GM21619 (cell line): Measurements from ENCODE around the gene IDH3B.

ENCODE experiments used
- ATAC-seq: cut with Tn5 transposase; IDR thresholded peaks from one replicate; pipeline ENCODE4 v1.9.1; 2021; ENCODE audit not compliant: unreplicated experiment

IDH3B gene

GRCh38 chr20:2658414-2659354 lies 5.3 kb downstream of the IDH3B start:
- no peak for ATAC-seq

DNA sequence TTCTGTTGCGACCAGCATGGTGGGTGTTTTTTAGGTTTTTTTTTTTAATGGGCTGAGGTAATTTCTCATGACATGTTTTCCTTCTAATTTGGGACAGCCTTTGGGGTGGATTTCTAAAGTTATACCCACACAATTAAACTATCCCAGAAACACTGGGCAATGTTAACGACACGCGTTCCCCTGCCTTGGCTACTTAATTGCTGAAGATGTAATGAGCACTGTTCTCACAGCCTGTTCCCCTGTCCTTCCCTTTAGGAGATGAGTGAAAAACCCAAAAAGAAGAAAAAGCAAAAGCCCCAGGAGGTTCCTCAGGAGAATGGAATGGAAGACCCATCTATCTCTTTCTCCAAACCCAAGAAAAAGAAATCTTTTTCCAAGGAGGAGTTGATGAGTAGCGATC lies 6.3 kb downstream of the IDH3B start:
- no peak for ATAC-seq

DNA sequence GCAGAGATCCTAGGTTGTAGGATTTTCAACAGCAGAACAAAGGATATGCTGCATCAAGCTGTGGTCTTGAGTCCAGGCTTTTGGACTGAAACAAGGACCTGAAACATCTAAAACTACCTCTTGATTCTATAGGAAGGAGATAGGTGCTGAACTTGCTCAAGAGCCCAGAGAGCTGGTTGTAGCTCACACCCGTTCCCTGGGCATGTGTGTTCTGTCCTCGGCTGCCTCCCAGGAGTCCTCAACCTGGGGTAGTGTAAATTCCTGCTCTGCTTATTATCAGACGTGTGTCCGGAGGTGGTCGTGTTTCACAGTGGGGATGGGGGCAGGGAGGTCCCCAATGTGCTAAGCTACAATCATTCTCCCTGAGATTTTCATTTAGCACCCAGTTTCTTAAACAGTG lies 6.8 kb downstream of the IDH3B start:
- no peak for ATAC-seq

DNA sequence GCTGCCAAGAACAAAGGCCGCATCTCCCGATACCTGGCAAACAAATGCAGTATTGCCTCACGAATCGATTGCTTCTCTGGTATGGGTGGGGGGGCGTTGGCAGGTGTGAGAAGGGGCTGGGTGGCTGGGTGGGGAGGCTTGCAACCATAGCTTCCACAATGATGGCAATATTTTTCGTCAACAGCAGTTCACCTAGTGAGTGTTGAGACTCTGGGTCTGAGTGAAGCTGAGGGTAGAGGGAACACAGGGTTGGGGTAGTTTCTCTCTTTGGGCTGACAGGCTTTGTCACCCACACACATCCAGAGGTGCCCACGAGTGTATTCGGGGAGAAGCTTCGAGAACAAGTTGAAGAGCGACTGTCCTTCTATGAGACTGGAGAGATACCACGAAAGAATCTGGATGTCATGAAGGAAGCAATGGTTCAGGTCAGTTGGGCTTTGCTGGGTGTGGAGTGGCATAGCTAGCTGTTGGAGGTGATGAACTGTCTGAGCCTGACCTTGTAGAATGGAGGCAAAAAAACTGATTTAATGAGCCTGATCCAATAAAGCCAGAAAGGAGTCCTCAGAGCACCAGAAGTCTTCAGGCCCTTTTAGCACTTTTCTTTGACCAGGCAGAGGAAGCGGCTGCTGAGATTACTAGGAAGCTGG lies 7.4 kb downstream of the IDH3B start:
- no peak for ATAC-seq

- ATAC-seq = no peak
These were observed 8.5 kb downstream of the IDH3B start for GRCh38 chr20:2655331-2656116.

DNA sequence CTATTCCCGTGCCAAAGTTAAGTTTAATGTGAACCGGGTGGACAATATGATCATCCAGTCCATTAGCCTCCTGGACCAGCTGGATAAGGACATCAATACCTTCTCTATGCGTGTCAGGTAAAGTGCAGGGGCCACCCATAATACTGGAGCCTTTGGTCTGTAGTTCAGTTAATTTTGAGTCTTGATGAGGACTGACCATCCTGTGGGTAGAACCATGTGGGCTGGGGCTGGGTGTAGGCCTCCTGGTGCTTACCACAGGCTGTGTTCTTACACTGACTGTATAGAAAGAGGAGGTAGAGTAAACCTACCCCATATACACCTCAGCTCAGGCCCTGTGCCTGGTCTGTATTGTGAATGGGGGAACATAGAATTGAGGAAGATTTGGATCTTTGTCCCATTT lies 9.2 kb downstream of the IDH3B start:
- ATAC-seq = no peak

- no peak for ATAC-seq
These were observed 9.6 kb downstream of the IDH3B start for GRCh38 chr20:2654384-2654822.

DNA sequence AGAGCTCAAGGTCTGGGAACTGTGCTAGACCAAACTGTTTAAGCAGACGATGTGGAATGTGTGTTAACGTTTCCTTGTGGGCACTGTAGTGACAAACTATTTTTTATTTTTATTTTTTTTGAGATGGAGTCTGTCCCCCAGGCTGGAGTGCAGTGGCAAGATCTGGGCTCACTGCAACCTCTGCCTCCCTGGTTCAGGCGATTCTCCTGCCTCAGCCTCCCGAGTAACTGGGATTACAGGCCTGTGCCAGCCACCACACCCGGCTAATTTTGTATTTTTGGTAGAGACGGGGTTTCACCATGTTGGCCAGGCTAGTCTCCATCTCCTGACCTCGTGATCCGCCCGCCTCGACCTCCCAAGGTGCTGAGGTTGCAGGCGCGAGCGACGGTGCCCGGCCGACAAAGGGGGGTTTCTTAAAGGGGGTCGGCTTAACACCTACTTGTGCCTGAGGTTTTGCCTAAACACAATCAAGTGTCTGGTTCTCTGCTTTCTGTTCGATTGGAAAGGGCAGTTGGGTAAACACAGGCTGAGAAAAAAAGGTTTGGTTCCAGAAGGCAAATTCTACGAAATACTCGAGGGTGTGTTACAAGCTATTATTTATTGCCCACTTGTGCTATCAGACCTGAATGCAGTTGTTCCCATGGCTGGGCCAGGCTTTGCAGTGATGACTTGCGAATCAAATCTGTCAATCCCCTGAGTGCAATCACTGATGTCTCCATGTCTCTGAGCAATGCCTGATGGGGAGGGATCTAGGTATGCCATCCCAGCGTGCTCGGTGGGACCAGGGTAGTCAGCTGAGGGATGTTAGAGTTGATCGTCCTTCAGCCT lies 10.2 kb downstream of the IDH3B start:
- no peak for ATAC-seq

DNA sequence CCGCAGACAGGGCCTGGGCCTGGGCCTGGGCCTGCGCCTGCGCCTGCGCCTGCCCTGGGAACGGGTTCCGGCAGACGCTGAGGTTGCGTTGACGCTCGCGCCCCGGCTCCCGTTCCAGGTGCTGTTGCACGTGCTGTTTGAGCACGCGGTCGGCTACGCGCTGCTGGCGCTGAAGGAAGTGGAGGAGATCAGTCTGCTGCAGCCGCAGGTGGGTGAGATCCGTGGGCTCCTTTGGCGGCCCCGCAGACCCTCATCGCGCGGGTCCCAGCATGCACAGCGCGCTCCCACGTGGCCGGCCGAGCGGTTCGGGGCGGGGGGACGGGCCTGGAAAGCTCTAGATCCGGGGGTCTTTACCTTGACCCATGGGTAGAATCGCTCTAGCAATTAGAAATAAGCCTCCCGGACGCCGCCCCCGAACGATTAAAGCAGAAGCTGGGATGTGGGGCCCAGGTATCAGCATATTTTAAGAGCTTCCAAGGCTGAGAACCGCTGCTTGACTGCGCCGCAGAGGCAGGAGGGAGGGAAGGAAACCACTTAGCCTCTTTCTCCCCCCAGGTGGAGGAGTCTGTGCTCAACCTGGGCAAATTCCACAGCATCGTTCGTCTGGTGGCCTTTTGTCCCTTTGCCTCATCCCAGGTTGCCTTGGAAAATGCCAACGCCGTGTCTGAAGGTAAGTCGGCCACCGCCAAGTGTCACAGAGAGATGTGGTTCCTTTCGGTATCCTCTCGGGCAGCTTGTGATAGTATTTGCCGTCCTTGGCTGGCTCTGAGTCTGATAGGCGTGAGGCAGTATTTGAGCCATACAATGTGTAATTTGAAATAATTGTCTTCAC lies 11.1 kb downstream of the IDH3B start:
- ATAC-seq = peak; percentile 41

- ATAC-seq = peak; percentile 83
These were observed 12.0 kb downstream of the IDH3B start, which contains the start of gene NOP56 for GRCh38 chr20:2651772-2652723. Gene NOP56 (plus strand): TSS chr20:2652632. CDS start chr20:2652661, 29 bp downstream.

GRCh38 chr20:2643708-2644107 lies 20.3 kb downstream of the IDH3B start:
- ATAC-seq = no peak

GRCh38 chr20:2640899-2641298 lies 23.1 kb downstream of the IDH3B start:
- ATAC-seq = no peak

DNA sequence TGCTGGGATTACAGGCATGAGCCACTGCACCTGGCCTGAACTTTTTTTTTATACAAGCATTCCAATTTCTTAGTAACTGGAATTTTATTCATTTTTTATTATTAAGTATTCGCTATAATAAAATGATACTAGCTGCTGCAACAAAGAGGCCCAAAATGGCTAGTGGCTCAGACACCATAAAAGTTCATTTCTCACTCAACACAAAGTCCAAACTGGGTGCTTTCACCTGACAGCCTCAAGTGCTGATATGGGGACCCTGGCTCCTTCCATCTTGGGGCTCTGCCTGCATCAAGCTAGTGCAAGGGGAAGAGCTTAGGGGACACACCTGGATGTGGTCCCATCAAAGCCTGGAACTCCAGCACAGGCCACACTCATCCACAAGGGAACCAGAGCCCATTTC lies 23.8 kb downstream of the IDH3B start:
- ATAC-seq = no peak

DNA sequence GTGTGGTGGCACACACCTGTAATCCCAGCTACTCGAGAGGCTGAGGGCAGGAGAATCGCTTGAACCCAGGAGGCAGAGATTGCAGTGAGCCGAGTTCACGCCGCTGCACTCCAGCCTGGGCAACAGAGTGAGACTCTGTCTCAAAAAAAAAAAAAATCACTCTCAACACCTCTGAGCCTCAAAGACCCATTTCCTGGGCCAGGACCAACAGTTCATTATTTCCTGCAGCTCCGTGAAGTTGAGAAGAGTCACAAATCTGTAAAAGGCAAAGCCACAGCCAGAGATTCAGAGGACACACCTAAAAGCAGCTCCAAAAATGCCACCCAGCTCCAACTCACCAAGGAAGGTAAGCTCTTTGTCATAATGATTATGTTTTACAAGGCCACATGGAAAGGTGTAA lies 26.8 kb downstream of the IDH3B start:
- ATAC-seq = no peak

GRCh38 chr20:2633381-2633780 lies 30.6 kb downstream of the IDH3B start:
- ATAC-seq = no peak

GRCh38 chr20:2631228-2631627 lies 32.8 kb downstream of the IDH3B start:
- ATAC-seq = no peak

GRCh38 chr20:2626853-2627541 lies 37.0 kb downstream of the IDH3B start:
- no peak for ATAC-seq

- no peak for ATAC-seq
These were observed 39.0 kb downstream of the IDH3B start for GRCh38 chr20:2625062-2625461.
